Rectal smooth muscle tissue (tissue), 1 donor: ENCODE data around the gene CRIP2.

Experiments used
- H3K27ac ChIP-seq: one replicate; pipeline ENCODE4 v1.7.0; 2013; ENCODE audit warnings: low read depth, low read length, inconsistent platforms
- H3K27me3 ChIP-seq: one replicate; pipeline ENCODE4 v1.7.0; 2013; ENCODE audit warnings: low read length; ENCODE audit not compliant: control insufficient read depth, insufficient read depth
- H3K36me3 ChIP-seq: one replicate; pipeline ENCODE4 v1.7.0; 2013; ENCODE audit warnings: low read length; ENCODE audit not compliant: control insufficient read depth, insufficient read depth
- H3K4me1 ChIP-seq: one replicate; pipeline ENCODE4 v1.7.0; 2013; ENCODE audit warnings: low read length; ENCODE audit not compliant: control insufficient read depth, insufficient read depth
- H3K4me3 ChIP-seq: one replicate; pipeline ENCODE4 v1.7.0; 2013; ENCODE audit warnings: low read length
- H3K9ac ChIP-seq: one replicate; pipeline ENCODE4 v1.7.0; 2013; ENCODE audit warnings: low read length

The CRIP2 gene

DNA sequence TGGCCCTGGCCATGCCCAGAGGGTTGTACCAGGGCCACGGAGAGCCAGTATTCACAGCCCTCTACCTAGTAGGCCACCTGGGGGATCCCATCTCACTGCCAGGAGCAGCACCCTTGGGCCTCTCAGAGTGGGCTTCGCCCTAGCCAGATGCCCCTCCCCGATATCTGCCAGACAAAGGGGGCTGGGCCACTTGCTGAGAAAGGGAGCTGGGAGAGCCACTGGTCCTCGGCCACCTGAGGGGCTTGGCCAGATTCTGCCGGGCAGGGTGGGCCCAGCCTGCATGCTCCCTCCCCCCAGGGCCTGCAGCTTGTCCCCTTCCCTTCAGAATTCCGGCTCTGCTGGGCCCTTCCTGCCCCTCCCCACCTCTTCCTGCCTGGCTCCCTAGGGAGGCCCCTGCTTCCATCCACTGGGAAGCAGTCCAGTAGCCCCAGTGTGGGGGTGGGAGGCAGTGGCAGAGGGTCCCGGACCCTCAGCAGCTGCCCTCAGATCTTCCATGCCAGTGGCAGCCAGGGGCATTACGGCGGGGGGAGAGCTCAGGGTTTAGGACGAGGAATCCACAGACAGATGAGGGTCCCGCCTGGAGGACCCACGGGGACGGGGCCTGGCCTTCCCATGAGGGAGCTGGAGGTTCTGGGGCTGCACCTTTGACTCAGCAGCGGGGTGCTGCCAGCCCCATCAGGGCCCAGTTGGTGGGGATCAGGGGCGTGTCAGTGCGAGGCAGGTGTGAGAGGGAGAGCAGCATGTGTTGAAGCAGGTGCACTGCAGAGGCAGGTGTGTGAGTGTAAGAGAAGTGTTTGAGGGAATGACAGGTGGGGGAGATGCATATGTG is 2.4 kb downstream of the CRIP2 start:
- no peak overlapping the region for H3K9ac ChIP-seq
- peak overlapping the region; percentile 50 for H3K4me3 ChIP-seq

DNA sequence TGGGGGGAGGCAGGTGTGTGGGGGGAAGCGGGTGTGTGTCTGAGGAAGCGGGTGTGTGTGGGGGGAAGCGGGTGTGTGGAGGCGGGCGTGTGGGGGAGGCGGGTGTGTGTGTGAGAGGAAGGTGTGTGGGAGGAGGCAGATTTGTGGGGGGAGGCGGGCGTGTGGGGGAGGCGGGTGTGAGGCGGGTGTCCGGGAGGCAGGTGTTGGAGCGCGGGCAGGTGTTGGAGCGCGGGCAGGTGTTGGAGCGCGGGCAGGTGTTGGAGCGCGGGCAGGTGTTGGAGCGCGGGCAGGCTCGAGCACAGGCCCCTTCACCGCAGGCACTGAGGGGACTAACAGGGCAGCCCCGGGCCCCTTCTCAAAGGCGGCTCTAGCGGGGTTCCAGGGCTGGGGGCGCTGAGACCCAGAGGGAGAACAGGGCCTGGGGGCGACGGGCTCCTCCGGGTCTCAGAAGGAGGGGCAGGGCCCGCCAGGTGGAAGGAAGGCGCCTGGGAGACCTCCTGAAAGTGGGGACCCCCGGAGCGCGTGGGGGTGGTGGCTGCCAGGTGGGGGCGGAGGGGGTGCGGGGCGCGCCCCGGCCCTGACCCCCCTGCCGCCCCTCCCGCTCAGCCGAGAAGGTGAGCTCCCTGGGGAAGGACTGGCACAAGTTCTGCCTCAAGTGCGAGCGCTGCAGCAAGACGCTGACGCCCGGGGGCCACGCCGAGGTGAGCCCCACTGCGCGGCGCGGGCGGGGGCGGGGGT is 3.2 kb downstream of the CRIP2 start:
- H3K27ac ChIP-seq = no peak overlapping the region
- peaks cover 15% of the 10 kb centered on the region for H3K27me3 ChIP-seq
- no peak overlapping the region for H3K4me3 ChIP-seq
- H3K9ac ChIP-seq = no peak overlapping the region
- H3K4me1 ChIP-seq = peaks cover 24% of the 10 kb centered on the region
- H3K36me3 ChIP-seq = no peaks in the 10 kb centered on the region

More for the DNA sequence above, 2.4 kb downstream of the CRIP2 start:
- no peaks in the 10 kb centered on the region for H3K36me3 ChIP-seq
- peaks cover 15% of the 10 kb centered on the region for H3K27me3 ChIP-seq
- peaks cover 16% of the 10 kb centered on the region for H3K4me1 ChIP-seq
- peak overlapping the region; percentile 82 for H3K27ac ChIP-seq

DNA sequence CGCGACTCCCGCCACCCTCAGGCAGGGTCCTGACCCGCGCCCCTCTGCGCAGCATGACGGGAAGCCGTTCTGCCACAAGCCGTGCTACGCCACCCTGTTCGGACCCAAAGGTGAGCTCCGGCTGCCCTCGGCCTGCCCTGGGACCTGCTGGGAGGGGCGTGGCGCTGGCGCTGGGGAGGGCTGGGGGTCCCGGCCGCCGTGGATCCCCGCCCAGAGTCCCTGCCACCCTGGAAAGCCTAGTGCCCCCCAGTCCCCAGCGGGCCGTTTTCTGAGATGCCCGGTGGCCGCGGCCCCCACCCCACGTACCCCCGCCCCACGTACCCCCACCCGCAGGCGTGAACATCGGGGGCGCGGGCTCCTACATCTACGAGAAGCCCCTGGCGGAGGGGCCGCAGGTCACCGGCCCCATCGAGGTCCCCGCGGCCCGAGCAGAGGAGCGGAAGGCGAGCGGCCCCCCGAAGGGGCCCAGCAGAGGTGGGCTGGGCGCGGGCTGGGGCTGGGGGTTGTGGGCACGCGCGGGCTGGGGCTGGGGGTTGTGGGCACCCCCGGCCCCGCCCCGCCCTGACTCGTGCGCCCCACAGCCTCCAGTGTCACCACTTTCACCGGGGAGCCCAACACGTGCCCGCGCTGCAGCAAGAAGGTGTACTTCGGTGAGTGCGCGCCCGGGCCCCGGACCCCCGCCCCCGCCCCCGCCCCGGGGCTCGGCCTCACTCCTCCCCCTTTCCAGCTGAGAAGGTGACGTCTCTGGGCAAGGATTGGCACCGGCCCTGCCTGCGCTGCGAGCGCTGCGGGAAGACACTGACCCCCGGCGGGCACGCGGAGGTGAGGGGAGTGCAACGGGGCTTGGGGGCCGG is 4.0 kb downstream of the CRIP2 start:
- H3K27me3 ChIP-seq = peaks cover 15% of the 10 kb centered on the region
- no peak overlapping the region for H3K27ac ChIP-seq
- H3K4me1 ChIP-seq = peaks cover 29% of the 10 kb centered on the region
- no peak overlapping the region for H3K9ac ChIP-seq
- H3K36me3 ChIP-seq = no peaks in the 10 kb centered on the region
- H3K4me3 ChIP-seq = no peak overlapping the region

DNA sequence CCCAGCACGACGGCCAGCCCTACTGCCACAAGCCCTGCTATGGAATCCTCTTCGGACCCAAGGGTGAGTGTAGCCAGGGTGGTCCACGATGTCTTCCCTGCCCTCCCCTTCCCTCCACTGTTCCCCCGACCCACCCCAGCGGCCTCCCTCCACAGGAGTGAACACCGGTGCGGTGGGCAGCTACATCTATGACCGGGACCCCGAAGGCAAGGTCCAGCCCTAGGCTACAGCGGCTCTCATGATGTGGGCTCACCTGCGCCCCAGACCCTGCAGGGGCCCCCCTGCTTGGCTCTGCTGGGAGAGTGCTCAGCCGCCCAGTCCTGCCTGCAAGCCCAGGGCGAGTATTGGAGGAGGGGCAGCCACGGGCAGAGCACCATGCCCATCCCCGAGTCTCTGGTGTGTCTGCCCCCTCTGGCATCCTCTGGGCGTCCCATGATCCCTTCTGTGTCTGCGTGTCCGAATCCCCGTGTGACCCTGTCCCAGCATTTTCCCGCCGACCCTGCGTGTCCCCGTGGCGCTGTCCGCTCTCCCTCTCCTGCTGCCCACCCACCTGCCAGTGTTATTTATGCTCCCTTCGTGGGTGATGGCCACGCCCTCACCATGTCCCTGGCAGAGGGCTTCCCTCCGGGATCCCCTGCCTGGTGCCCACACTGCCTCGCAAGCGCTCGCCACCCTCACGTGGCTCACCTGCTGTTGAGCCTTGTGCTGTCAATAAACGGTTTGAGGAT is 5.0 kb downstream of the CRIP2 start:
- Histone ChIP-seq H3K27me3 (peaks cover 15% of the 10 kb centered on the region), H3K4me1 (peaks cover 33% of the 10 kb centered on the region), H3K4me3 (no peak overlapping the region), H3K36me3 (no peaks in the 10 kb centered on the region), H3K27ac (peak overlapping the region; percentile 98), H3K9ac (no peak overlapping the region)

DNA sequence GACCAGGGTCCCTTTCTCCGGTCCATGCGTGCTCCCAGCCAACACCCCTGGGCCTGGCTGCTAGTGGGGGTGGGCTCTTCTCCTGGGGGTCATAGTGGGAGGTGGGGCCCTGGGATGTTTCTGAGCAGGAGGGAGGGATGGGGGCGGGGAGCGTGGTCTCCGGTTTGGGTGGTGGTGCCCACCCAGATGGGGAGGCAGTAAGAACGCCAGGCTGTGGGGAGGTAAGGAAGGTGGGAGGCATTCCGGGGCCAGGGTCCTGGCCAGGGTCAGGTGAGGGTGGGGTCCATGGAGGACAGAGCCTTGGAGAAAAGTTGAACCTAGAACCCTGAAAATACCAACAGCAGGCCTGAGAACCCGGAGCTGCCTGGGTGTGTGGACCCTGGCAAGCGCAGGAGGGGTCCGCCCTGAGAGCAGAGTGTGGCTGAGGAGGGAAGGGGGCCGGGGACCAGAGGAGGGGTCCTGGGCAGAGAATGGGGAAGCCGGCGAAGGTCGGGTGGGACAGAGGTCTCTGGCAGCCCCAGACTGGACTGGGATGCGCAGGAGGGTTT is 5.7 kb downstream of the CRIP2 start:
- Histone ChIP-seq H3K27me3 (peaks cover 13% of the 10 kb centered on the region), H3K36me3 (no peaks in the 10 kb centered on the region), H3K4me3 (peak overlapping the region; percentile 87), H3K9ac (no peak overlapping the region), H3K27ac (peak overlapping the region; percentile 98), H3K4me1 (peaks cover 33% of the 10 kb centered on the region)

DNA sequence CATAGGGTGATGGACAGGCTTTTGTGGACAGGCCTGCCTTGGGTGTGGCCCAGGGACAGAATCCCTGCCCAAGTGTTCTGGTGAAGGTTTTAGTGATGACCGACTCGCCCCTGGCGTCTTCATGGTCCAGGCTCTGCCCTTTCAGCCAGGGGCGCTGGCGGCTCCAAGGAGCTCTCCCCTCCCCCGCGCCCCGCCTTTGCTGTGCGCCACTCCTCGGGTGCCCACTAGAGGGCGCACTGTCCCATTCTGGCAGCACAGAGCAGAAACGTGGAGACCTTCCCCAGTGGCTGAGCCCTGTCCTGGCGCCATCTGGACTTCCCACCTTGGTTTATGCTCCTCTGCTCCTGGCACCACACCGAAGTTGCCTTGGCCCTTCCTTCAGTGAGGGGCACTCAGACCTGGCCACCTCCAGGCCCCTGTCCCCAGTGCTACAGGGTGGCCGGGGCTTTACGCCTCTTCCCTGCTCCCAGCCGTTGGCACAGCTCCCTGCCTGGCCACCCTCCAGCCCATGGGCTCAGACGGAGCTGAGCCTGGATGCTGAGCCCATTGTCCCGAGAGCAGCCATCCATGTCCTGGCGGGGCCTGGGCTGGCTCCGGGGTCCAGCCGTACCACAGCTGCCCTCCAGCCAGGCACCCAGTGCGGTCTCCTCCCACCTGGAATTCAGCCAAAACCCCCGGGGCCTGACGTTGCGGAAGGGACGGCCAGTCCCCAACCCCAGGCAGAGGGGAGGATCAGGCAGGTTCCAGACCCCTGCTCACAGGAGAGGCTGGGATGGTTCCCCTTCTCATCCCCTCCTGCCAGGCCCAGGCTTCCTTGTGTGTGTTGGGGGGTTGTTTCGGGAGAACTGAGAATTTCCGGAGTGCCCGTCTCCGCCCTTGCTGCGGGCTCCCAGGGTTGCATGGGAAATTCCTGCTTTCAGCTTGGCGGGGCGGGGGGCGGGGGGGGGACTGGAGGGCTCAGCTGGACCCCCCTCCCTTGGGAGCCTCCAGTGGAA is 6.5 kb downstream of the CRIP2 start:
- Histone ChIP-seq H3K27ac (peak overlapping the region; percentile 98), H3K36me3 (no peaks in the 10 kb centered on the region), H3K4me3 (peak overlapping the region; percentile 87), H3K4me1 (peaks cover 32% of the 10 kb centered on the region), H3K9ac (peak overlapping the region; percentile 90), H3K27me3 (peaks cover 13% of the 10 kb centered on the region)

DNA sequence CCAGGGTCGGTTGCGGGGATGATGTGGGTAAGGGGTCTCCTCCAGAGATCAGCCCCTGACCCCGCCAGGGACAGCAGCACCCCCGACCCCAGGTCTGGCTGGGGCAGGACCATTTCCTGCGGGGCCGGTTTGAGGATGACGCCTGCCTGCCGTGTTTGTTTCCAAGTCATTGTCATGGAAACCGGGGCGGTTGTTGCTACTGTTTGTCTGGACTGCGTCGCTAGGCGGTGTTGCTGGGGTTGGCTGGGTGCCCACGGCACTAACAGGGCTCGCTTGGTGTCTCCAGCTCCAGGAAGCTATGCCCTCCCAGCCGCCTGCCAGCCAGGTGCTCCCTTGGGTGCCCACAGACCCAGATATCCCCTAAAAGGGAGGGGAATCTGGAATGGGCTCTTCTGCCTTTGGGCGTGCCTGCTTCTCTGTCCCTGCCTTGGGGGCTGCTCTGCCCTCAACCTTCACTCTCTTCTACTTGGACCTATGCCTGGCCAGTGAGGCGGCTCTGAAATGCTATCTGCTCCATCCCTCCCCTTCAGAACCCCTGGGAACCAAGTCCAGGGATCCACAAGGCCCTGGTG is 7.4 kb downstream of the CRIP2 start:
- peaks cover 9% of the 10 kb centered on the region for H3K27me3 ChIP-seq
- no peaks in the 10 kb centered on the region for H3K36me3 ChIP-seq
- peak overlapping the region; percentile 98 for H3K27ac ChIP-seq
- peak overlapping the region; percentile 68 for H3K9ac ChIP-seq
- H3K4me3 ChIP-seq = peak overlapping the region; percentile 51
- H3K4me1 ChIP-seq = peaks cover 28% of the 10 kb centered on the region

DNA sequence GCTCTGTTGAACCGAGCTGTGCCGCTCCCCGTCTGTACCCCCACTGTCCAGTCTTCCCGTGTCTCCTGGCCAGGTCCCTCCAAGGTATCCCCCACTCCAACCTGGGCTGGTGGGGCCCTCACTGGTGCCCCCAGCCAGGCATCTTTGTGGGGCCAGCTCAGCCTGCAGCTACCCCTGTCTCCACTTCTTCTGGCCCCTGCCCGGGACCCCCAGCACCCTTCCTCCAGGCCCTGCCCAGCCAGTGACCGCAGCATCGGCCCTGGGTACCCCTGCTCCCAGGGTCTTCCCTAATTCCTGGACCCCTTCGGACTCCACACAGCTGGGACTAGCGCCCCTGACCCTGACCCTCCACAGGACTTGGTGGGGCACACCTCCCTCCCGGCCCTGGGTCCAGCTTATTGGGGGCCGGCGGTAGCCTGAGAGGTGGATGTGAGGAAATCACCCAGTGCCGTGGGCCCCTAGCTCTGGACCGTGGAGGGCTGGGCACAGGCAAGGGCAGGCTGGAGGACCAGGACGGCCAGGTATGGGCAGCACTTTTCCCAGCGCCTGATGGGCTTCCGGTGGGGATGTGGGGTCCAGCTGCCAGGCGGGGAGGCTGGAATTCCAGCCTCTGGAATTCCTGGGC is 8.0 kb downstream of the CRIP2 start:
- peaks cover 4% of the 10 kb centered on the region for H3K27me3 ChIP-seq
- peaks cover 28% of the 10 kb centered on the region for H3K4me1 ChIP-seq
- no peak overlapping the region for H3K9ac ChIP-seq
- peak overlapping the region; percentile 98 for H3K27ac ChIP-seq
- H3K4me3 ChIP-seq = peak overlapping the region; percentile 51
- no peaks in the 10 kb centered on the region for H3K36me3 ChIP-seq

DNA sequence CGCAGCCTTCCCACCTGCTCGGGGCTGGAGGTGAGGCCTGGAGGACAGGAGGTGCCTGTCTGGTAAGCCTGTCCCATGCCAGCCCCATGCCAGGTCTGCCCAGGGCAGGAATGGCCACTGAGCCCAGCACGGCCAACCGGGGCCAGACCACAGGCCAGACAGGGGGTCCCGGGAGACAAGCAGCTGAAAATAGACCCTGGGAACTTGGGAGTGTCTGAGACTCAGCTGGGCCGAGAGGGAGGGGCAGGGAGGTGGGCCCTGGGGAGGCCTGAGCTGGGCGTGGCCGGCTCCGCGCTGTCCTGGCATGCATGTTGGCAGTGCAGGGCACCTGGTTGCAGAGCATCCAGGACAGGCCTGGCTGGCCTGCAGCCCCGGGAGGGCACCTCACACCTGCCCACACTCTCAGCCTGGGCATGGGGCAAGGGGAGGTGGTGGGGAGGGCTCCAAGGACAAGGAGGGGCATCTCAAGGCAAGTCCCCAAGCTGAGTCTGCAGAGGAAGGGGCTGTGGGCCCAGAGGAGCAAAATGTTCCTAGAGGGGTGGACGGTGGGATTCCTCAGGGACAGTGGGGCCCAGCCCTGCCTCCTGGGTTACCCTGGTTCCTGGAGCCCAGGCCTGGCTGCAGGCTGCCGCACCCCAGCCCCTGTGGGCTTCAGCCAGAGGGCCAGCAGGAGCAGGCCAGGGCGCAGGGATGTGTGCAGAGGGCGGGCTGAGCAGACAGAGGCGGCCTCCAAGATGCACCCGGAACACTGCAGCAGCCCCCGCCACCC is 8.9 kb downstream of the CRIP2 start:
- peak overlapping the region; percentile 98 for H3K27ac ChIP-seq
- no peaks in the 10 kb centered on the region for H3K36me3 ChIP-seq
- peaks cover 4% of the 10 kb centered on the region for H3K27me3 ChIP-seq
- no peak overlapping the region for H3K4me3 ChIP-seq
- H3K9ac ChIP-seq = no peak overlapping the region
- H3K4me1 ChIP-seq = peaks cover 28% of the 10 kb centered on the region
